GM12872 (cell line): ENCODE data around the gene SMIM1.

ENCODE experiments used
- CTCF ChIP-seq: IDR thresholded peaks from 3 replicates; pipeline ENCODE4 v1.5.1; 2011; ENCODE audit warnings: low read depth, mild to moderate bottlenecking, low read length, moderate library complexity; ENCODE audit not compliant: insufficient read depth

The SMIM1 gene

GRCh38 chr1:3783651-3784474 is 11.3 kb downstream of the SMIM1 start:
- TF ChIP-seq CTCF = no peak

- TF ChIP-seq CTCF = no peak
These were observed 12.5 kb downstream of the SMIM1 start for GRCh38 chr1:3785045-3785444.

GRCh38 chr1:3785456-3786157 is 13.1 kb downstream of the SMIM1 start:
- no peak for TF ChIP-seq CTCF

- no peak for TF ChIP-seq CTCF
These were observed 14.2 kb downstream of the SMIM1 start for GRCh38 chr1:3786468-3787348.

GRCh38 chr1:3787349-3787715 is 14.8 kb downstream of the SMIM1 start:
- no peak for TF ChIP-seq CTCF

- TF ChIP-seq CTCF = no peak
These were observed 15.4 kb downstream of the SMIM1 start for GRCh38 chr1:3787745-3788605.
